Trophoblast cell (in vitro differentiated cells and primary cell): Measurements from ENCODE around the gene TXNL4A. TPM values are rescaled to one million over a fixed set of nuclear protein-coding genes. Genes with fewer than 3 reads are reported as not detected.
A peak's percentile ranks its signal among the peaks of the same experiment; 100 is the strongest.

Experiments
- DNase-seq, 2 donors: peaks; one replicate each; pipeline ENCODE4 v3.0.0-alpha.2; 2016
- H2AFZ ChIP-seq: 2 replicates; pipeline ENCODE4 v1.6.1; 2013; ENCODE audit warnings: low read length, moderate library complexity, mild to moderate bottlenecking; ENCODE audit not compliant: insufficient read depth, poor library complexity
- H2AK5ac ChIP-seq: 2 replicates; pipeline ENCODE4 v1.6.1; 2013; ENCODE audit warnings: mild to moderate bottlenecking, low read length
- H2BK120ac ChIP-seq: 2 replicates; pipeline ENCODE4 v1.6.1; 2013; ENCODE audit warnings: low read length, mild to moderate bottlenecking, moderate library complexity; ENCODE audit not compliant: insufficient read depth, poor library complexity
- H2BK12ac ChIP-seq: 2 replicates; pipeline ENCODE4 v1.6.1; 2013; ENCODE audit warnings: mild to moderate bottlenecking, low read length, moderate library complexity
- H2BK5ac ChIP-seq: 2 replicates; pipeline ENCODE4 v1.6.1; 2013; ENCODE audit warnings: low read length, low read depth, moderate library complexity, mild to moderate bottlenecking; ENCODE audit not compliant: poor library complexity
- H3K14ac ChIP-seq: 2 replicates; pipeline ENCODE4 v1.6.1; 2013; ENCODE audit warnings: mild to moderate bottlenecking, low read length
- H3K18ac ChIP-seq: 2 replicates; pipeline ENCODE4 v1.6.1; 2013; ENCODE audit warnings: mild to moderate bottlenecking, low read length
- H3K23ac ChIP-seq: 2 replicates; pipeline ENCODE4 v1.6.1; 2013; ENCODE audit warnings: low read length
- H3K27ac ChIP-seq: 2 replicates; pipeline ENCODE4 v1.5.1; 2013; ENCODE audit warnings: low read depth, mild to moderate bottlenecking, inconsistent platforms, low read length, moderate library complexity
- H3K27me3 ChIP-seq: 2 replicates; pipeline ENCODE4 v1.6.1; 2013; ENCODE audit warnings: inconsistent platforms, mild to moderate bottlenecking, low read length, moderate library complexity; ENCODE audit not compliant: insufficient read depth
- H3K36me3 ChIP-seq, 2 experiments: 1 replicate in 1 of 2; 2 replicates in 1 of 2; pipeline ENCODE4 v1.6.1; 2013; ENCODE audit warnings: low read length in 2 of 2, mild to moderate bottlenecking in 2 of 2, moderate library complexity in 1 of 2; ENCODE audit not compliant: insufficient read depth in 2 of 2, control insufficient read depth in 1 of 2
- H3K4ac ChIP-seq: 2 replicates; pipeline ENCODE4 v1.6.1; 2013; ENCODE audit warnings: low read depth, mild to moderate bottlenecking, low read length, moderate library complexity
- H3K4me1 ChIP-seq, 2 experiments: 1 replicate in 1 of 2; 2 replicates in 1 of 2; pipeline ENCODE4 v1.6.1; 2013; ENCODE audit warnings: low read length in 2 of 2, mild to moderate bottlenecking in 2 of 2, moderate library complexity in 1 of 2; ENCODE audit not compliant: insufficient read depth in 2 of 2, control insufficient read depth in 1 of 2
- H3K4me2 ChIP-seq: 2 replicates; pipeline ENCODE4 v1.6.1; 2013; ENCODE audit warnings: inconsistent platforms, mild to moderate bottlenecking, low read length, moderate library complexity
- H3K4me3 ChIP-seq: 2 replicates; pipeline ENCODE4 v1.5.1; 2013; ENCODE audit warnings: mild to moderate bottlenecking, low read depth, low read length, inconsistent platforms
- H3K79me1 ChIP-seq: one replicate; pipeline ENCODE4 v1.6.1; 2013; ENCODE audit warnings: low read length
- H3K79me2 ChIP-seq: 2 replicates; pipeline ENCODE4 v1.6.1; 2013; ENCODE audit warnings: low read length, mild to moderate bottlenecking; ENCODE audit not compliant: control insufficient read depth, insufficient read depth, poor library complexity
- H3K9ac ChIP-seq: 2 replicates; pipeline ENCODE4 v1.6.1; 2013; ENCODE audit warnings: mild to moderate bottlenecking, low read length
- H3K9me3 ChIP-seq: 2 replicates; pipeline ENCODE4 v1.6.1; 2013; ENCODE audit warnings: low read depth, mild to moderate bottlenecking, control low read depth, inconsistent platforms, low read length; ENCODE audit not compliant: insufficient read depth
- H4K12ac ChIP-seq: 2 replicates; pipeline ENCODE4 v1.6.1; 2013; ENCODE audit warnings: low read depth, mild to moderate bottlenecking, low read length, moderate library complexity
- H4K8ac ChIP-seq: 2 replicates; pipeline ENCODE4 v1.6.1; 2013; ENCODE audit warnings: low read depth, mild to moderate bottlenecking, low read length, moderate library complexity
- H4K91ac ChIP-seq: one replicate; pipeline ENCODE4 v1.6.1; 2013; ENCODE audit warnings: low read depth, mild to moderate bottlenecking, low read length, moderate library complexity
- WGBS: extraction: QIAGEN DNeasy Blood & Tissue Kit; methylation state at CpG from one replicate; pipeline ENCODE4 v1.1.7; 2013; ENCODE audit warnings: missing lambda C conversion rate; ENCODE audit not compliant: insufficient read length, insufficient coverage; ENCODE audit errors: extremely low coverage; 5-methylcytosine and 5-hydroxymethylcytosine counted together
- polyA plus RNA-seq: library from polyadenylated mRNA; stranded (reverse); fragments of 200-250 nt; gene quantifications from 2 replicates; pipeline ENCODE4 v1.2.3, GENCODE V29; 2013

Gene TXNL4A
- polyA plus RNA-seq: 82.5 and 87.8 TPM in 2 replicates

- DNase-seq: peak; percentile 80 to 86
- Histone ChIP-seq H3K27me3 (no peaks in the 10 kb centered on the region), H2AK5ac (peak within 1 kb of the TSS; percentile 89), H2BK5ac (peak within 1 kb of the TSS; percentile 56), H3K9me3 (peaks cover 1% of the 10 kb centered on the region), H2BK120ac (peak within 1 kb of the TSS; percentile 79), H3K14ac (peak within 1 kb of the TSS; percentile 95), H3K79me1 (peaks cover 12% of the 10 kb centered on the region), H3K18ac (peak within 1 kb of the TSS; percentile 95), H3K4me3 (peak within 1 kb of the TSS; percentile 96), H3K23ac (no peak within 1 kb of the TSS), H3K4me1 (peaks cover 3 to 5% of the 10 kb centered on the region in 2 experiments), H4K91ac (peak within 1 kb of the TSS; percentile 98), H4K12ac (peak within 1 kb of the TSS; percentile 98), H3K79me2 (peaks cover 18% of the 10 kb centered on the region), H3K27ac (peak within 1 kb of the TSS; percentile 8), H4K8ac (peak within 1 kb of the TSS; percentile 100), H3K4me2 (peak within 1 kb of the TSS; percentile 85), H2AFZ (peak within 1 kb of the TSS; percentile 95), H3K4ac (peak within 1 kb of the TSS; percentile 94), H3K9ac (peak within 1 kb of the TSS; percentile 91), H2BK12ac (no peak within 1 kb of the TSS), H3K36me3 (peaks cover 7 to 16% of the 10 kb centered on the region in 2 experiments)
- no CpG with 5 or more reads among the region's 71 CpGs for WGBS
Measured at GRCh38 chr18:79988451-79989194, at the start of gene TXNL4A. TSS of gene TXNL4A (minus strand) at chr18:79988563. CDS start at chr18:79988392, 171 bp downstream.

- H3K4me2 ChIP-seq: no peak overlapping the region
- H2AK5ac ChIP-seq: no peak overlapping the region
- no peak for DNase-seq
- no peak overlapping the region for H2BK12ac ChIP-seq
- no peak overlapping the region for H2BK5ac ChIP-seq
- H3K9ac ChIP-seq: no peak overlapping the region
- no peak overlapping the region for H3K14ac ChIP-seq
- H3K4ac ChIP-seq: no peak overlapping the region
- H4K91ac ChIP-seq: no peak overlapping the region
- peaks cover 9% of the 10 kb centered on the region for H3K79me1 ChIP-seq
- no CpG with 5 or more reads among the region's 12 CpGs for WGBS
- no peak overlapping the region for H3K23ac ChIP-seq
- H3K27ac ChIP-seq: no peak overlapping the region
- no peak overlapping the region for H4K8ac ChIP-seq
- peaks cover 8% of the 10 kb centered on the region for H3K79me2 ChIP-seq
- H3K9me3 ChIP-seq: no peaks in the 10 kb centered on the region
- peaks cover 6 to 12% of the 10 kb centered on the region in 2 experiments for H3K36me3 ChIP-seq
- H3K18ac ChIP-seq: no peak overlapping the region
- H3K27me3 ChIP-seq: no peaks in the 10 kb centered on the region
- peaks cover 8% of the 10 kb centered on the region in 2 experiments for H3K4me1 ChIP-seq
- no peak overlapping the region for H4K12ac ChIP-seq
- no peak overlapping the region for H2BK120ac ChIP-seq
- no peak overlapping the region for H2AFZ ChIP-seq
- H3K4me3 ChIP-seq: no peak overlapping the region
Measured at GRCh38 chr18:80037300-80037699, 48.9 kb upstream of the TXNL4A start.

- H3K9ac ChIP-seq: no peak overlapping the region
- no peak overlapping the region for H4K91ac ChIP-seq
- H3K18ac ChIP-seq: no peak overlapping the region
- H2AFZ ChIP-seq: no peak overlapping the region
- no peak overlapping the region for H3K14ac ChIP-seq
- no peaks in the 10 kb centered on the region for H3K27me3 ChIP-seq
- no peak overlapping the region for H3K4me2 ChIP-seq
- peaks cover 8% of the 10 kb centered on the region in 2 experiments for H3K4me1 ChIP-seq
- H2BK12ac ChIP-seq: no peak overlapping the region
- no peak overlapping the region for H3K4me3 ChIP-seq
- peaks cover 4 to 10% of the 10 kb centered on the region in 2 experiments for H3K36me3 ChIP-seq
- H3K4ac ChIP-seq: no peak overlapping the region
- H2BK120ac ChIP-seq: no peak overlapping the region
- no peak for DNase-seq
- no peak overlapping the region for H2BK5ac ChIP-seq
- no peak overlapping the region for H2AK5ac ChIP-seq
- H3K27ac ChIP-seq: no peak overlapping the region
- H3K9me3 ChIP-seq: peaks cover 2% of the 10 kb centered on the region
- WGBS: no CpG with 5 or more reads among the region's 7 CpGs
- peaks cover 9% of the 10 kb centered on the region for H3K79me1 ChIP-seq
- H4K12ac ChIP-seq: no peak overlapping the region
- no peak overlapping the region for H4K8ac ChIP-seq
- H3K23ac ChIP-seq: no peak overlapping the region
- H3K79me2 ChIP-seq: peaks cover 8% of the 10 kb centered on the region
Measured at GRCh38 chr18:80035997-80036396, 47.6 kb upstream of the TXNL4A start.

- H3K4ac ChIP-seq: peak overlapping the region; percentile 53
- H2BK12ac ChIP-seq: no peak overlapping the region
- no peak overlapping the region for H2BK120ac ChIP-seq
- H3K9ac ChIP-seq: peak overlapping the region; percentile 73
- peaks cover 8% of the 10 kb centered on the region for H3K79me2 ChIP-seq
- H3K79me1 ChIP-seq: peaks cover 9% of the 10 kb centered on the region
- H3K4me3 ChIP-seq: peak overlapping the region; percentile 84
- no peak overlapping the region for H3K18ac ChIP-seq
- H3K14ac ChIP-seq: no peak overlapping the region
- peak overlapping the region; percentile 72 for H3K4me2 ChIP-seq
- H3K27me3 ChIP-seq: no peaks in the 10 kb centered on the region
- no peak overlapping the region for H2BK5ac ChIP-seq
- H3K4me1 ChIP-seq: peaks cover 8% of the 10 kb centered on the region in 2 experiments
- peak overlapping the region; percentile 92 for H2AFZ ChIP-seq
- no peak overlapping the region for H2AK5ac ChIP-seq
- WGBS: no CpG with 5 or more reads among the region's 8 CpGs
- peak overlapping the region; percentile 70 for H4K91ac ChIP-seq
- H4K12ac ChIP-seq: no peak overlapping the region
- peaks cover 2% of the 10 kb centered on the region for H3K9me3 ChIP-seq
- H3K23ac ChIP-seq: no peak overlapping the region
- DNase-seq: no peak
- H3K36me3 ChIP-seq: peaks cover 4 to 10% of the 10 kb centered on the region in 2 experiments
- peak overlapping the region; percentile 84 for H3K27ac ChIP-seq
- peak overlapping the region; percentile 72 for H4K8ac ChIP-seq
Measured at GRCh38 chr18:80034852-80035406, 46.6 kb upstream of the TXNL4A start.
